NCI-H774 (cell line): ENCODE data around the gene UNC13C.

Experiments used
- DNase-seq: peaks from one replicate; lab custom pipeline; 2025; lab: John Stamatoyannopoulos, UW

The UNC13C gene

DNA sequence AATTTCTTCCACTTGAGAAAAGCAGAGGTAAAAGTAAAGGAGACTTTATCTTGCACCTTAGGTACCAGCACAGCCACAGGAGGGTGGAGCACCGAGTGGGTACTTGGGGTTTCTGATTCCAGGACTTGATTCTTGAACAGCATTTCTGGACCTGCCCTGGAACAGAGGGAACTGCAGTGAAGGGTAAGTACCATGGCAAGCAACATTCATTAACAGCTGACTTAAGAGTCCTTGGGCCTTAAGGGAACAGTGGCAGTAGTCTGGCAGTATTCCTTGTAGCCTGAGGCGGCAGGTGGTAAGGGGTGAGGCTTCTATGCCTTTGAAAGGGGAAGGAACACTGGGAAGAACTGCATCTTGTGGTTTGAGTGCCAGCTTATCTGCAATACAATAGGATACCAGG is 666.6 kb downstream of the UNC13C start:
- DNase-seq: no peak

DNA sequence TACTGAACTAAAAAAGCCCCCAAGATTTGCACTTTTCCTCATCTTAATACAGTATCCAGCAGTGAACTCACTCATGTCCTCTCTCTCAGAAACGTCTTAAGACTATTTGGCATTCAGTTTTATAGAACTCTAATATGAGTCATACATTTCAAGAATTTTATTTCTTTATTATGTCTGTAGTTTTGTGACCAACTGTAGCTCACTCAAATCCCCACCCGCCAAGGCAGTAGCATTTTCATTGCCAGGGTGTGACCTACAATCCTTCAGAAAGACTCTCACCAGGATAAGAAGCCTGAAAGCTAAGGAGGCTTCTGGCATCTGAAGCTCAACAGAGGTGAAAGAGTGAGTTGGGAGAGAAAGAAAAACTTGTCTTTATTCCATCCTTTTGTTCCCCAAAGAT is 681.4 kb downstream of the UNC13C start:
- no peak for DNase-seq

DNA sequence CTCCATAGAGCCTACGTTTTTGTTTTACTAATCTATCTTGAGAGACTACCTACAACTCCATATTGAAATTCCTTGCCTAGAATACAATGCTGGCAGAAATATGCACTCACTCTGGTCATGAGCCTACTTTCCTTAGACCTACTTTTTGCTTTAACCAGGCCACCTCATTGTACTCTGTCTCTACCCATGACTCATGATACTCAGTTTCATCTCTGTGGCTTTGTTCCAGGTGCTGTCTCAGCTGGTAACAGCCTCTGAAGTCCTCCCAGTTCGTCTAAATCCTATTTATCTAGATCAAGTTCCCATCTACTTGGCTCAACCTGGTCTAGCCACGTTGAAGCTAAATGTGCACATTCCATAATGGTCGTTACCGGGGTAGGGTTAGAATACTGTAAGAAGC is 682.1 kb downstream of the UNC13C start:
- DNase-seq: no peak

DNA sequence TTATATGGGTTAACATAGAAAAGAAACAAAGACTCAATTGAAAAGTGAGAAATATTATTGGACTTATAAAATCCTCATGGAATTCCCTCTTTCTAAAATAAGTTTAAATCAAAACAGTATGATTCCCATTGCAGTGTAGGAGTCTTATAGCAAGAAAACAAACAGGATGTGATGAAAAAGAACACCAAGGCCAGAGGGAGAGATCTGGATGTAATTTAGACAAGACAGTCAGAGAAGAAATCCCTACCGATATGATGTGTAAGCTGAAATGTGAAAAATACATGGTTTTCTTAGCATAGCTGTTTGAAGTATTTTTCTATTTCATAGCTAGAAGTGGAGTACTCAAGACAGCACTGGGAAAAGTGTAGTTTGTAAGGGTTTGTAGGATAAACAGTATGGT is 697.0 kb downstream of the UNC13C start:
- no peak for DNase-seq

DNA sequence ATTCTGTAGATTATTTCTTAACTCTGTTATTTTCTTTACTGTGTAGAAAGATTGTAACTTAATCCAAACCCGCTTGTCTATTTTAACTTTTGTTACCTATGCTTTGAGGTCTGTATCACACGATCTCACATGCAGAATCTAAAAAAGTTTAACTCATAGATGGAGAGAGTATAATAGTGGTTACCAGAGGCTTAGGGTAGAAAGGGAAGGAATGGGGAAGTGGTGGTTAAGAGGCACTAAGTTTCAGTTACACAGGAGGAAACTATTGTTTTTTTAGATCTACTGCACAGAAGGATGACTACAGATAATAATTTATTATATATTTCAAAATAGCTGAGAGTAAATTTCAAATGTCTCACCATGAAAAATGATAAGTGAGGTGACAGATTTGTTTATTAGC is 703.3 kb downstream of the UNC13C start:
- DNase-seq: no peak
